SK-N-SH treated with all-trans-retinoic acid at 6 μM for 48 hours (cell line): ENCODE results near the gene TNFSF11.

Experiments
- ATAC-seq: fragments of 200-7000 bp; cut with Tn5 transposase; 3 replicates; pipeline ENCODE4 v1.9.1; 2020; ENCODE audit warnings: mild to moderate bottlenecking, moderate library complexity
- BACH2 ChIP-seq: fragments of 250-450 bp; sonication (Bioruptor Pico); IDR thresholded peaks from 2 replicates; pipeline ENCODE4 v1.9.0; 2021; ENCODE audit warnings: mild to moderate bottlenecking, borderline replicate concordance
- CREB5 ChIP-seq: fragments of 250-450 bp; sonication (Bioruptor Pico); IDR thresholded peaks from 2 replicates; pipeline ENCODE4 v1.5.1; 2020; ENCODE audit warnings: low read depth, mild to moderate bottlenecking, moderate library complexity
- CSDC2 ChIP-seq: fragments of 250-450 bp; sonication (Bioruptor Pico); IDR thresholded peaks from 2 replicates; pipeline ENCODE4 v1.5.0; 2020; ENCODE audit warnings: mild to moderate bottlenecking, moderate library complexity
- CSRNP3 ChIP-seq: fragments of 250-450 bp; sonication (Bioruptor Pico); IDR thresholded peaks from 2 replicates; pipeline ENCODE4 v1.5.1; 2021; ENCODE audit warnings: mild to moderate bottlenecking, moderate library complexity
- ESRRG ChIP-seq: fragments of 250-450 bp; sonication (Bioruptor Pico); IDR thresholded peaks from 2 replicates; pipeline ENCODE4 v1.6.1; 2021; ENCODE audit warnings: mild to moderate bottlenecking
- GLIS3 ChIP-seq: fragments of 250-450 bp; sonication (Bioruptor Pico); IDR thresholded peaks from 2 replicates; pipeline ENCODE4 v1.5.0; 2020; ENCODE audit warnings: mild to moderate bottlenecking, moderate library complexity
- ISL1 ChIP-seq: fragments of 250-450 bp; sonication (Bioruptor Pico); IDR thresholded peaks from 2 replicates; pipeline ENCODE4 v2.1.2; 2022; ENCODE audit warnings: mild to moderate bottlenecking, moderate library complexity
- PATZ1 ChIP-seq: fragments of 250-450 bp; sonication (Bioruptor Pico); IDR thresholded peaks from 2 replicates; pipeline ENCODE4 v1.8.0; 2020; ENCODE audit warnings: mild to moderate bottlenecking, moderate library complexity, borderline replicate concordance
- POU6F1 ChIP-seq: fragments of 250-450 bp; sonication (Bioruptor Pico); IDR thresholded peaks from 2 replicates; pipeline ENCODE4 v1.8.0; 2021; ENCODE audit warnings: low read depth, mild to moderate bottlenecking, moderate library complexity, borderline replicate concordance
- PPARA ChIP-seq: fragments of 250-450 bp; sonication (Bioruptor Pico); IDR thresholded peaks from 2 replicates; pipeline ENCODE4 v1.5.0; 2020; ENCODE audit warnings: mild to moderate bottlenecking, borderline replicate concordance
- RARB ChIP-seq: fragments of 250-450 bp; sonication (Bioruptor Pico); IDR thresholded peaks from 2 replicates; pipeline ENCODE4 v1.8.0; 2021; ENCODE audit warnings: mild to moderate bottlenecking, moderate library complexity
- SNAI2 ChIP-seq: fragments of 250-450 bp; sonication (Bioruptor Pico); IDR thresholded peaks from 2 replicates; pipeline ENCODE4 v1.5.0; 2020; ENCODE audit warnings: mild to moderate bottlenecking, moderate library complexity
- TCF4 ChIP-seq: fragments of 250-450 bp; sonication (Bioruptor Pico); IDR thresholded peaks from 2 replicates; pipeline ENCODE4 v1.8.0; 2021; ENCODE audit warnings: mild to moderate bottlenecking, moderate library complexity, borderline replicate concordance
- TOX ChIP-seq: fragments of 250-450 bp; sonication (Bioruptor Pico); IDR thresholded peaks from 2 replicates; pipeline ENCODE4 v1.8.0; 2021; ENCODE audit warnings: mild to moderate bottlenecking, moderate library complexity, borderline replicate concordance
- TSHZ2 ChIP-seq: fragments of 250-450 bp; sonication (Bioruptor Pico); IDR thresholded peaks from 2 replicates; pipeline ENCODE4 v1.5.0; 2020; ENCODE audit warnings: mild to moderate bottlenecking, moderate library complexity
- ZC3H10 ChIP-seq: fragments of 250-450 bp; sonication (Bioruptor Pico); IDR thresholded peaks from 2 replicates; pipeline ENCODE4 v1.5.1; 2021; ENCODE audit warnings: mild to moderate bottlenecking, moderate library complexity
- ZFP3 ChIP-seq: fragments of 250-450 bp; sonication (Bioruptor Pico); IDR thresholded peaks from 2 replicates; pipeline ENCODE4 v1.5.0; 2020; ENCODE audit warnings: mild to moderate bottlenecking, moderate library complexity
- ZFP30 ChIP-seq: fragments of 450-650 bp; formaldehyde crosslinking; IDR thresholded peaks from 2 replicates; pipeline ENCODE4 v1.5.0; 2022; ENCODE audit warnings: mild to moderate bottlenecking, moderate library complexity
- ZNF565 ChIP-seq: fragments of 450-650 bp; formaldehyde crosslinking; conservative IDR thresholded peaks from 2 replicates; pipeline ENCODE4 v1.5.0; 2020; ENCODE audit warnings: low read depth, mild to moderate bottlenecking, moderate library complexity
- ZNF70 ChIP-seq: fragments of 450-650 bp; formaldehyde crosslinking; IDR thresholded peaks from 2 replicates; pipeline ENCODE4 v1.5.0; 2020; ENCODE audit warnings: mild to moderate bottlenecking, moderate library complexity
- ZNF8 ChIP-seq: fragments of 450-650 bp; formaldehyde crosslinking; IDR thresholded peaks from 2 replicates; pipeline ENCODE4 v1.5.0; 2020; ENCODE audit warnings: mild to moderate bottlenecking, moderate library complexity

TNFSF11 gene

GRCh38 chr13:42638886-42639285, 64.9 kb downstream of the TNFSF11 start:
- TF ChIP-seq PATZ1 (CRISPR knock-in tag) = no peak
- no peak for TF ChIP-seq ZC3H10 (CRISPR knock-in tag)
- no peak for TF ChIP-seq BACH2
- TF ChIP-seq ZNF8 = no peak
- no peak for TF ChIP-seq TOX (CRISPR knock-in tag)
- TF ChIP-seq ZFP3 (CRISPR knock-in tag) = no peak
- TF ChIP-seq ZNF70 = no peak
- TF ChIP-seq ESRRG = no peak
- no peak for TF ChIP-seq TCF4 (CRISPR knock-in tag)
- TF ChIP-seq GLIS3 (CRISPR knock-in tag) = no peak
- no peak for TF ChIP-seq ZFP30 (CRISPR knock-in tag)
- ATAC-seq = no peak

GRCh38 chr13:42643076-42643475, 69.1 kb downstream of the TNFSF11 start:
- no peak for ATAC-seq
- no peak for TF ChIP-seq ZNF565 (CRISPR knock-in tag)
- no peak for TF ChIP-seq PATZ1 (CRISPR knock-in tag)
- no peak for TF ChIP-seq CSRNP3 (CRISPR knock-in tag)
- TF ChIP-seq ISL1 (CRISPR knock-in tag) = no peak
- no peak for TF ChIP-seq PPARA (CRISPR knock-in tag)
- no peak for TF ChIP-seq TOX (CRISPR knock-in tag)
- no peak for TF ChIP-seq BACH2
- TF ChIP-seq ZNF8 = no peak
- no peak for TF ChIP-seq ESRRG
- no peak for TF ChIP-seq ZFP30 (CRISPR knock-in tag)
- no peak for TF ChIP-seq ZFP3 (CRISPR knock-in tag)
- TF ChIP-seq CREB5 (CRISPR knock-in tag) = no peak
- TF ChIP-seq CSDC2 (CRISPR knock-in tag) = no peak
- no peak for TF ChIP-seq ZC3H10 (CRISPR knock-in tag)
- TF ChIP-seq POU6F1 (CRISPR knock-in tag) = no peak
- no peak for TF ChIP-seq SNAI2
- no peak for TF ChIP-seq GLIS3 (CRISPR knock-in tag)
- TF ChIP-seq ZNF70 = no peak
- TF ChIP-seq TSHZ2 = no peak

- TF ChIP-seq ZFP3 (CRISPR knock-in tag) = no peak
- TF ChIP-seq RARB (CRISPR knock-in tag) = no peak
- TF ChIP-seq SNAI2 = no peak
- TF ChIP-seq ZFP30 (CRISPR knock-in tag) = no peak
- TF ChIP-seq, all 23 proteins: peak for 0
- no peak for ATAC-seq
Observed at GRCh38 chr13:42644841-42645240, 70.9 kb downstream of the TNFSF11 start.
